Stimulated activated CD8-positive, alpha-beta memory T cell treated with anti-CD3 and anti-CD28 coated beads, Interleukin-15, amount 100 ng/mL, for 4 hours (primary cell): ENCODE data around the gene TP53TG3C.
"Not testable (repeated sequence)": the region's sequence is repeated elsewhere in the genome, so short reads cannot be mapped to it uniquely, and the experiment has no call there.

Experiments
- DNase-seq, 2 donors: peaks; one replicate each; pipeline ENCODE4 v3.0.0-alpha.2; 2020; ENCODE audit warnings: low read depth in 2 of 2

TP53TG3C gene, protein sequence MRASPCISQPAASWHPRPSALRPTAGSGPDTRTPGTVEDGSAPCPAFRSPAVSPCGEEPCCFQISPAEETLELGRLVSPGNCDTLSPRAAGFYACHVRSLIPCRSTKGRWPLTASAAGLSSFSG

DNA sequence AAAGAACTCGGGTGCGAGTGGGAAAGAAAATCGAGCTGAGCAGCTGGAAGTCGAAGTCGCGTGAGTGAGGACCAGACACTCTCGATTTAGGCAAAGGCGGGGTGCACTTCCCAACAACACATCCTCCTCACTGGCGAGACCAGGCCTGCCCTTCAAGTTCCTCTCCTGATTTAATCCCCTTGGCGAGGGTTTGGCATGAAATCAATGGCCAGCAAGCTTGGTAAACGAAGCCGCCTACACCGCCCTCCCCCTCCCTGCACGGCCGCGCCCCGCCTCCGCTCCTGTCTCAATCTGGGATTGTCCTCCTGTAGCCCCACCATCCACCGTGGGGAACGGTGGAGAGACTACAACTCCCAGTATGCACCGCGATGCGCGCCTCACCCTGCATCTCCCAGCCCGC lies at the start of gene TP53TG3C:
Gene TP53TG3C (plus strand): TSS at position 301 of the 400 bp plus-strand sequence. CDS start 68 bp downstream, at position 369.
- not testable (repeated sequence) for DNase-seq
